PC-9 (cell line): Measurements from ENCODE around the gene C1orf105. TPM values are rescaled to one million over a fixed set of nuclear protein-coding genes. Genes with fewer than 3 reads are reported as not detected.

Experiments used
- BruUV-seq: library from RNA; stranded (reverse); fragments of 400-500 nt; replicated peaks from 2 replicates; lab custom pipeline; 2021; lab: Mats Ljungman, UMichigan
- CTCF ChIA-PET: fragments of 300-600 bp; sonication (Branson Sonifier 250); formaldehyde crosslinking; loops from one replicate; lab custom pipeline; 2022; ENCODE audit warnings: antibody characterized with exemption; lab: Charles Lee
- POLR2A ChIA-PET: fragments of 300-600 bp; sonication (Branson Sonifier 250); formaldehyde crosslinking; loops from one replicate; lab custom pipeline; 2022; ENCODE audit warnings: antibody characterized with exemption; ENCODE audit not compliant: unreplicated experiment; lab: Charles Lee
- DNase-seq, 2 experiments: peaks; one replicate each; pipeline versions ENCODE4 v3.0.0 to v3.0.0-alpha.2; 2015 to 2022; ENCODE audit warnings: mixed read lengths in 1 of 2
- H2AFZ ChIP-seq: fragments of 200-600 bp; sonication (generic); 2 replicates; pipeline ENCODE4 v1.8.1; 2017; ENCODE audit warnings: antibody characterized with exemption
- H3F3A ChIP-seq: fragments of 200-600 bp; sonication (generic); 2 replicates; pipeline ENCODE4 v1.8.1; 2017; ENCODE audit warnings: antibody characterized with exemption, mild to moderate bottlenecking, low read depth; ENCODE audit not compliant: insufficient read depth
- H3K27ac ChIP-seq: fragments of 200-600 bp; sonication (generic); 2 replicates; pipeline ENCODE4 v1.6.1; 2016; ENCODE audit warnings: mixed run types
- H3K27me3 ChIP-seq: fragments of 200-600 bp; sonication (generic); 2 replicates; pipeline ENCODE4 v1.6.1; 2016; ENCODE audit warnings: low read depth, mixed run types; ENCODE audit not compliant: insufficient read depth
- H3K36me3 ChIP-seq: fragments of 200-600 bp; sonication (generic); 2 replicates; pipeline ENCODE4 v1.6.1; 2016; ENCODE audit warnings: low read depth, mixed run types
- H3K4me1 ChIP-seq: fragments of 200-600 bp; sonication (generic); replicated peaks from 2 replicates; pipeline ENCODE4 v1.6.1; 2016; ENCODE audit warnings: mixed run types; ENCODE audit not compliant: insufficient read depth
- H3K4me2 ChIP-seq: fragments of 200-600 bp; sonication (generic); 2 replicates; pipeline ENCODE4 v1.6.1; 2017; ENCODE audit warnings: mixed run types
- H3K4me3 ChIP-seq: fragments of 200-600 bp; sonication (generic); 2 replicates; pipeline ENCODE4 v1.6.1; 2016; ENCODE audit warnings: mixed run types
- H3K79me2 ChIP-seq: fragments of 200-600 bp; sonication (generic); 2 replicates; pipeline ENCODE4 v1.6.1; 2017; ENCODE audit warnings: low read depth, mixed run types
- H3K9me2 ChIP-seq: fragments of 200-600 bp; sonication (generic); 2 replicates; pipeline ENCODE4 v1.8.1; 2017; ENCODE audit warnings: mild to moderate bottlenecking; ENCODE audit not compliant: insufficient read depth
- H3K9me3 ChIP-seq: fragments of 200-600 bp; sonication (generic); 2 replicates; pipeline ENCODE4 v1.8.1; 2016; ENCODE audit warnings: low read depth; ENCODE audit not compliant: insufficient read depth
- H4K20me1 ChIP-seq: fragments of 200-600 bp; sonication (generic); 2 replicates; pipeline ENCODE4 v1.8.1; 2017; ENCODE audit not compliant: insufficient read depth
- CTCF ChIP-seq: fragments of 200-600 bp; sonication (generic); conservative IDR thresholded peaks from 2 replicates; pipeline ENCODE4 v1.6.1; 2017; ENCODE audit warnings: mixed run types, antibody characterized with exemption, mild to moderate bottlenecking, moderate library complexity
- EZH2 ChIP-seq: fragments of 200-600 bp; sonication (generic); IDR thresholded peaks from 2 replicates; pipeline ENCODE4 v1.8.0; 2017; ENCODE audit warnings: antibody characterized with exemption, low read depth
- intact Hi-C: fragments of 100-400 bp; cut with micrococcal nuclease; formaldehyde crosslinking; loops from one replicate; pipeline ENCODE4 v1.10.0; 2022; ENCODE audit not compliant: unreplicated experiment
- total RNA-seq: library from RNA; stranded (reverse); gene quantifications from 2 replicates; pipeline ENCODE4 v1.2.3, GENCODE V29; 2021

C1orf105 gene
- total RNA-seq, 1 experiment from 2014 or later, result not detected

DNA sequence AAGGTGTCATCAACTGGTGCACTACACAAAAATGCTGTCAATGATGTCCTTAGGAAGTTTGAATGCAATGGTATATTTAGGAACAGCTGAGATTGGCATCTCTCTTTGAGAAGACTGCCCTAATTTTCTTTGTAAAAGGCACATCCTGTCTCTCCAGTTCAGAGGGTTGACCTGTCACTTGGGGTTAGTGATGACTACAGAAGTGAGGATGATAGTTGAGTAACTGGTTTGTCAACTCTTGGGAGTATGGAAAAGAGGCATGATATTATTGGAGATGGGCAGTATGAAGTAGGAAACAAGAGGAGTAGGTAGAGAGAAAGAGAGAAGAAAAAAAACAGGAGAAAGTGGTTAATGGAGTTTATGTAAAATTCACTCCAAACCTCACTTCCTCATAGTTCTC lies 63.8 kb downstream of the C1orf105 start:
- Histone ChIP-seq H3K4me2 (peak overlapping the region; percentile 13; the same call in 1 of the 2 replicates), H3K36me3 (no peaks in the 10 kb centered on the region), H3K79me2 (no peaks in the 10 kb centered on the region), H3K4me3 (no peak overlapping the region), H4K20me1 (no peaks in the 10 kb centered on the region), H3K4me1 (peaks cover 20% of the 10 kb centered on the region), H3K9me2 (0 out of 2 replicates have a peak, but pooled peaks cover 4% of the 10 kb centered on the region), H3K9me3 (no peaks in the 10 kb centered on the region), H3K27ac (no peak overlapping the region), H3F3A (0 out of 2 replicates have a peak, but pooled peaks cover 11% of the 10 kb centered on the region), H2AFZ (no peak overlapping the region), H3K27me3 (no peaks in the 10 kb centered on the region)
- no peak for TF ChIP-seq CTCF
- no peak for TF ChIP-seq EZH2
- DNase-seq, result peak in 1 of 2 experiments; percentile 42
- ChIA-PET POLR2A (no interaction called here), CTCF (no interaction called here)
- intact Hi-C loops, result no loop called here
- BruUV-seq, result no TSS peak

DNA sequence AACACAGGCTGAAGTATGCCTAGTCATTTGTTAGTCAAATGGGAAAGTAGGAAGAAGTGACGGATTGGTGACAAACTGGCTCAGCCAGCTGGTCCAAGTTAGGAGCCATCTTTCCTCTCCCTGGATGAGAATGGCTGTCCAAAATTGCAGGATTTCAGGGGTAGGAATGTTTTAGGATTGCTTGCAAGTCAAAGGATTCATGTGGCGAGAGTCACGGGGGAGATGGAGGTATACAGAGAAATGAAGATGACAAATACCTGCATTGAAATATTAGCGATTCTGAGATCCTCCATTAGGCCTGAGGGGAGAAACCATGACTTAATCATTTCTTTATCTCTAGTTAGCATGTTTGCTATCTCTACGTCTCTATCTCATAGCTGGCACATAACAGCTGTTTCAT lies 65.1 kb downstream of the C1orf105 start:
- Histone ChIP-seq H2AFZ (no peak overlapping the region), H3K79me2 (no peaks in the 10 kb centered on the region), H3K27me3 (no peaks in the 10 kb centered on the region), H3K9me2 (0 out of 2 replicates have a peak, but pooled peaks cover 4% of the 10 kb centered on the region), H3K9me3 (no peaks in the 10 kb centered on the region), H3K4me3 (no peak overlapping the region), H3F3A (0 out of 2 replicates have a peak, but pooled peaks cover 11% of the 10 kb centered on the region), H3K4me2 (no peak overlapping the region), H3K27ac (no peak overlapping the region), H4K20me1 (no peaks in the 10 kb centered on the region), H3K4me1 (peaks cover 20% of the 10 kb centered on the region), H3K36me3 (no peaks in the 10 kb centered on the region)
- TF ChIP-seq EZH2 (no peak), CTCF (no peak)
- CTCF ChIA-PET, result no interaction called here
- POLR2A ChIA-PET, result no interaction called here
- intact Hi-C loops, result no loop called here
- no TSS peak for BruUV-seq
- no peak for DNase-seq

DNA sequence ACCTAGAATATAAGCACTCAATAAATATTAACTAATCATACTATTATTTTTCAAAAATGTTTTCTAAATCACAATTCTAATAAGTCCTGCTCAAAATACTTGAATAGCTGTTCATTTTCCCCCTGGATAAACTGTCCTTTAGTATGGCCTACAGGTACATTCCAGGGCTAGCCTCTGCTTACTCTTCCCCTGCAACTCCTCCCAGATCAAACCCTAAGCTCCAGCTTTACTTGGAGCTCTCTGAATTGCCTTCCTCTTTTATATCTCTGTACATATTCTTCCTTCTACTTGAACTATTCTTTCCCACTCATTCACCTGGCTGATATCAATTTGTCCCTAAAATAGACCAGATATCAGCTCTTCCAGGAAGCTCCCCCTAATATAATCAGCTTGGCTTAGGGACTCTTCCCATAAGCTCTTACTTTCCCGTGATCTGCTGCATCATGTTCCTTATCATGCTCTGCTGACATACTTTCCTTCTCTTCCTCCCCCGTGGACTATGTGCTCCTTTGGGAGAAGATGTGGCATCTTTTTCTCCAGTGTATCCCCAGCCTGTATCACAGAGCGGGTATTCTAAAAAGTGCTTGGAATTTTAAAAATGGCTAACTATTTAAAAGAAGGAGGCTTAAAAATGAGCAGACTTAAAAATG lies 66.4 kb downstream of the C1orf105 start:
- no peak overlapping the region for H3K27ac ChIP-seq
- H3K27me3 ChIP-seq, result no peaks in the 10 kb centered on the region
- H3K4me3 ChIP-seq, result no peak overlapping the region
- H2AFZ ChIP-seq, result no peak overlapping the region
- no TSS peak for BruUV-seq
- ChIA-PET POLR2A (no interaction called here), CTCF (no interaction called here)
- 0 out of 2 replicates have a peak, but pooled peaks cover 11% of the 10 kb centered on the region for H3F3A ChIP-seq
- H3K79me2 ChIP-seq, result no peaks in the 10 kb centered on the region
- no peak for DNase-seq
- H3K4me2 ChIP-seq, result no peak overlapping the region
- no peaks in the 10 kb centered on the region for H3K36me3 ChIP-seq
- intact Hi-C loops, result no loop called here
- TF ChIP-seq EZH2, result no peak
- TF ChIP-seq CTCF, result no peak
- H3K4me1 ChIP-seq, result peaks cover 20% of the 10 kb centered on the region
- 0 out of 2 replicates have a peak, but pooled peaks cover 4% of the 10 kb centered on the region for H3K9me2 ChIP-seq
- no peaks in the 10 kb centered on the region for H3K9me3 ChIP-seq
- H4K20me1 ChIP-seq, result no peaks in the 10 kb centered on the region
